HepG2 (cell line): ENCODE results near the gene EGFR. TPM values are rescaled to one million over a fixed set of nuclear protein-coding genes. Genes with fewer than 3 reads are reported as not detected.

Experiments used
- FIP1L1 ChIP-seq: fragments of 200-400 bp; formaldehyde crosslinking; IDR thresholded peaks from 2 replicates; pipeline ENCODE4 v1.6.1; 2018; ENCODE audit warnings: low read depth, mild to moderate bottlenecking, low read length, moderate library complexity, borderline replicate concordance; ENCODE audit not compliant: insufficient read depth
- HMGXB4 ChIP-seq, 2 experiments: sonication (generic) in 1 of 2; formaldehyde crosslinking in 1 of 2; IDR thresholded peaks; 2 replicates each; pipeline versions ENCODE4 v1.4.0 to v1.6.1; 2018 to 2020; ENCODE audit warnings: missing genetic modification reagents in 2 of 2, borderline replicate concordance in 1 of 2, low read depth in 1 of 2, mild to moderate bottlenecking in 1 of 2, missing biosample characterization in 1 of 2
- HNF1A ChIP-seq, 2 experiments: sonication (generic) in 1 of 2; formaldehyde crosslinking in 1 of 2; IDR thresholded peaks; 2 replicates each; pipeline versions ENCODE4 v1.4.0 to v1.6.1; 2016 to 2020; ENCODE audit warnings: borderline replicate concordance in 1 of 2, low read depth in 1 of 2, mild to moderate bottlenecking in 1 of 2, missing genetic modification reagents in 1 of 2
- RARG ChIP-seq: sonication (generic); formaldehyde crosslinking; IDR thresholded peaks from 2 replicates; pipeline ENCODE4 v1.4.0; 2020; ENCODE audit warnings: low read depth, mild to moderate bottlenecking, missing genetic modification reagents
- TCF7 ChIP-seq: sonication (generic); IDR thresholded peaks from 2 replicates; pipeline ENCODE4 v1.6.1; 2016; ENCODE audit warnings: antibody characterized with exemption, low read depth
- U2AF2 ChIP-seq: fragments of 200-400 bp; formaldehyde crosslinking; IDR thresholded peaks from 2 replicates; pipeline ENCODE4 v1.6.1; 2017; ENCODE audit warnings: low read depth, mild to moderate bottlenecking, low read length
- ZBTB8A ChIP-seq: sonication (generic); formaldehyde crosslinking; IDR thresholded peaks from 2 replicates; pipeline ENCODE4 v1.4.0; 2020; ENCODE audit warnings: mild to moderate bottlenecking, low read depth, missing genetic modification reagents, borderline replicate concordance
- ZMYM3 ChIP-seq: sonication (generic); formaldehyde crosslinking; IDR thresholded peaks from 2 replicates; pipeline ENCODE4 v1.5.1; 2020; ENCODE audit warnings: mild to moderate bottlenecking, missing genetic modification reagents
- ZNF121 ChIP-seq: sonication (generic); formaldehyde crosslinking; IDR thresholded peaks from 2 replicates; pipeline ENCODE4 v1.5.0; 2020; ENCODE audit warnings: mild to moderate bottlenecking, missing genetic modification reagents
- ZNF17 ChIP-seq: sonication (generic); formaldehyde crosslinking; IDR thresholded peaks from 2 replicates; pipeline ENCODE4 v1.5.0; 2020; ENCODE audit warnings: mild to moderate bottlenecking, missing genetic modification reagents
- ZNF362 ChIP-seq: sonication (generic); formaldehyde crosslinking; IDR thresholded peaks from 2 replicates; pipeline ENCODE4 v1.4.0; 2020; ENCODE audit warnings: missing genetic modification reagents, mild to moderate bottlenecking, borderline replicate concordance
- ZNF562 ChIP-seq: sonication (generic); formaldehyde crosslinking; IDR thresholded peaks from 2 replicates; pipeline ENCODE4 v1.8.0; 2022; ENCODE audit warnings: missing genetic modification reagents, borderline replicate concordance
- ZNF781 ChIP-seq: sonication (generic); formaldehyde crosslinking; IDR thresholded peaks from 2 replicates; pipeline ENCODE4 v1.5.1; 2020; ENCODE audit warnings: borderline replicate concordance, mild to moderate bottlenecking, missing genetic modification reagents; ENCODE audit errors: not compliant biosample characterization
- ZSCAN25 ChIP-seq: sonication (generic); formaldehyde crosslinking; IDR thresholded peaks from 2 replicates; pipeline ENCODE4 v1.8.0; 2022; ENCODE audit warnings: mild to moderate bottlenecking, missing genetic modification reagents
- polyA plus RNA-seq, 8 experiments: library from polyadenylated mRNA; depleted of rRNA in 3 of 8; stranded (reverse) in 7 of 8; unstranded in 1 of 8; fragments of >200 nt; fragmentation: Illumina TruSeq in 4 of 8; extraction: Trizol in 4 of 8; gene quantifications; 2 replicates each; pipeline versions ENCODE4 v1.2.1 to v1.2.3, GENCODE V29; 2011 to 2016; ENCODE audit warnings: low read depth in 4 of 8, missing spikeins in 1 of 8, mixed read lengths in 1 of 8; ENCODE audit not compliant: insufficient read depth in 1 of 8
- total RNA-seq, 5 experiments: library from RNA; depleted of rRNA; stranded (reverse); fragments of >200 nt; fragmentation: Illumina TruSeq; extraction: Trizol; gene quantifications; 2 replicates each; pipeline ENCODE4 v1.2.3, GENCODE V29; 2016; ENCODE audit warnings: low read depth in 1 of 5
- TF ChIP-seq, protein P1 (sequence below): sonication (generic); formaldehyde crosslinking; IDR thresholded peaks from 2 replicates; pipeline ENCODE4 v1.5.1; 2020; ENCODE audit warnings: missing genetic modification reagents, mild to moderate bottlenecking, borderline replicate concordance
- TF ChIP-seq, protein P2 (sequence below): sonication (generic); formaldehyde crosslinking; IDR thresholded peaks from 2 replicates; pipeline ENCODE4 v1.5.1; 2020; ENCODE audit warnings: missing genetic modification reagents, mild to moderate bottlenecking, borderline replicate concordance

Gene EGFR
- total and polyA plus RNA-seq, 2 of the 13 experiments (the other 11 are each of a cell fraction or from before 2014, with no cell fraction given) = 7.0 to 10.0 TPM

- peak; percentile 53; the same call in 1 of the 2 replicates for TF ChIP-seq ZNF362 (CRISPR knock-in tag)
- peak; percentile 48; the same call in 1 of the 2 replicates for TF ChIP-seq ZNF121
- peak; percentile 23 to 82; a peak in 2 of 4 replicates for TF ChIP-seq HMGXB4 (CRISPR knock-in tag; IDR thresholded peaks at IDR 0.05; ENCODE audit: borderline replicate concordance in 1 of 2, low read depth in 1 of 2)
- peak; percentile 81; the same call in 1 of the 2 replicates for TF ChIP-seq ZMYM3 (CRISPR knock-in tag)
- TF ChIP-seq ZBTB8A (CRISPR knock-in tag) = peak; percentile 50; the same call in 1 of the 2 replicates
- TF ChIP-seq, protein P1, sequence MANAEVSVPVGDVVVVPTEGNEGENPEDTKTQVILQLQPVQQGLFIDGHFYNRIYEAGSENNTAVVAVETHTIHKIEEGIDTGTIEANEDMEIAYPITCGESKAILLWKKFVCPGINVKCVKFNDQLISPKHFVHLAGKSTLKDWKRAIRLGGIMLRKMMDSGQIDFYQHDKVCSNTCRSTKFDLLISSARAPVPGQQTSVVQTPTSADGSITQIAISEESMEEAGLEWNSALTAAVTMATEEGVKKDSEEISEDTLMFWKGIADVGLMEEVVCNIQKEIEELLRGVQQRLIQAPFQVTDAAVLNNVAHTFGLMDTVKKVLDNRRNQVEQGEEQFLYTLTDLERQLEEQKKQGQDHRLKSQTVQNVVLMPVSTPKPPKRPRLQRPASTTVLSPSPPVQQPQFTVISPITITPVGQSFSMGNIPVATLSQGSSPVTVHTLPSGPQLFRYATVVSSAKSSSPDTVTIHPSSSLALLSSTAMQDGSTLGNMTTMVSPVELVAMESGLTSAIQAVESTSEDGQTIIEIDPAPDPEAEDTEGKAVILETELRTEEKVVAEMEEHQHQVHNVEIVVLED (CRISPR knock-in tag) = no peak; the same call in 1 of the 2 replicates
- TF ChIP-seq TCF7 = no peak
- peak; percentile 95 for TF ChIP-seq ZSCAN25
- TF ChIP-seq U2AF2 = no peak
- TF ChIP-seq FIP1L1 = no peak
- peak; percentile 68; the same call in 1 of the 2 replicates for TF ChIP-seq ZNF562 (CRISPR knock-in tag)
- TF ChIP-seq ZNF17 (CRISPR knock-in tag) = 0 out of 2 replicates have a peak, but pooled peaks have one; percentile 55
- no peak for TF ChIP-seq RARG (CRISPR knock-in tag)
- TF ChIP-seq, protein P2, sequence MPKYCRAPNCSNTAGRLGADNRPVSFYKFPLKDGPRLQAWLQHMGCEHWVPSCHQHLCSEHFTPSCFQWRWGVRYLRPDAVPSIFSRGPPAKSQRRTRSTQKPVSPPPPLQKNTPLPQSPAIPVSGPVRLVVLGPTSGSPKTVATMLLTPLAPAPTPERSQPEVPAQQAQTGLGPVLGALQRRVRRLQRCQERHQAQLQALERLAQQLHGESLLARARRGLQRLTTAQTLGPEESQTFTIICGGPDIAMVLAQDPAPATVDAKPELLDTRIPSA (CRISPR knock-in tag) = peak; percentile 67; the same call in 1 of the 2 replicates
- no peak for TF ChIP-seq HNF1A (IDR thresholded peaks at IDR 0.05; ENCODE audit: low read depth)
- TF ChIP-seq HNF1A (CRISPR knock-in tag; IDR thresholded peaks at IDR 0.05; ENCODE audit: borderline replicate concordance) = peak; percentile 74; the same call in 1 of the 2 replicates
- TF ChIP-seq ZNF781 (CRISPR knock-in tag) = peak; percentile 95
Observed at GRCh38 chr7:55078465-55079372, 59.9 kb downstream of the EGFR start (continued).
